Lower leg skin (tissue), 3 donors: Measurements from ENCODE around the gene NFASC.

Experiments used
- CTCF ChIP-seq, 3 donors: fragments of 450-650 bp; IDR thresholded peaks; one replicate each; pipeline ENCODE4 v1.5.1; 2016; ENCODE audit warnings: antibody characterized with exemption in 3 of 3, mild to moderate bottlenecking in 3 of 3, moderate library complexity in 2 of 3
- POLR2A ChIP-seq, 2 donors: fragments of 450-650 bp; IDR thresholded peaks; one replicate each; pipeline ENCODE4 v1.6.1; 2016 to 2017; ENCODE audit warnings: antibody characterized with exemption in 2 of 2, mild to moderate bottlenecking in 1 of 2, moderate library complexity in 1 of 2

- TF ChIP-seq POLR2A (IDR thresholded peaks at IDR 0.05) (no peak), CTCF (IDR thresholded peaks at IDR 0.05) (no peak)
Observed at GRCh38 chr1:204869097-204869496, 1.6 kb upstream of the NFASC start.
